IPS-11a (cell line): Measurements from ENCODE around the gene SLC15A4.

Source experiments
- H3K4me3 ChIP-seq: one replicate; pipeline ENCODE4 v1.5.1; 2013; ENCODE audit warnings: low read depth, low read length, control low read depth

The SLC15A4 gene

DNA sequence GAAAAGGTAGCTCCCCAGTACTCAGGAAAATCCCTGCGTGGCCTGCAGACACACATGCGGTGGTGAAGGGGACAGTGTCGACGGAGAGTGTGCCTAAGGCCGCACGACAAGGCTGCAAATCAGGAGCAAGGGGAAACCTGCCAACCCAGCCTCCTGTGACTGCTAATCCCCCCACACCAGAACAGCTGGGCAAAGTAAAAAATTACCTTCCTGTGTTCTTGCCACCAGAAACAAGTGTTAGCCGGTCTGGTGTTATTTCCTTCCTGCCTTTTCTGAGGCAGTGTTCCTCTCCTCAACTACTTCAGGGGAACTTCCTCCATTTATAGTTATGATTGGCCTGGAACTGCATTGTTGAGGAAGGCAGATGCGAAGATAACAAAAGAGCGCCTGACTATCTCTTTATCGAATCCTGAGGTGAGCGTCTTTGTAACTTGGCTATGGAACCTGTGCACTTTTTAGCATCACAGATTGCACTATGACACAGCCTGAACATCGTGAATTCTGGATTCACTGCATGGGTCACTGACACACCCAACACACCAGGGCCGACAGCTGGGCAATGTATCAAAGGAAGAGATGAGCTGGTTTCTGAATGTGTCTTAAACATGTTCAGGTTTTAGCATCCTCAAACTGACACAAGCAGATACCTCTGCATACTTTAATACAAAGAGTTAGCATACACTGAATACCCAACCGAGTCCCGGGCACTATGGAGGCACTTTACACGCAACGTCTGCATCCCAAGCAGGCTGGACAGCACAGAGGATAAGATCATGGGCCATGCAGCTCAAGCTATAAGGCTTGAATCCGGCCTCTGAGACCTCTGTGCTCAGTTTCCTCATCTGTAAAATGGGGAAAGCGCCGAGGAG is 28.9 kb downstream of the SLC15A4 start:
- no peak overlapping the region for H3K4me3 ChIP-seq

DNA sequence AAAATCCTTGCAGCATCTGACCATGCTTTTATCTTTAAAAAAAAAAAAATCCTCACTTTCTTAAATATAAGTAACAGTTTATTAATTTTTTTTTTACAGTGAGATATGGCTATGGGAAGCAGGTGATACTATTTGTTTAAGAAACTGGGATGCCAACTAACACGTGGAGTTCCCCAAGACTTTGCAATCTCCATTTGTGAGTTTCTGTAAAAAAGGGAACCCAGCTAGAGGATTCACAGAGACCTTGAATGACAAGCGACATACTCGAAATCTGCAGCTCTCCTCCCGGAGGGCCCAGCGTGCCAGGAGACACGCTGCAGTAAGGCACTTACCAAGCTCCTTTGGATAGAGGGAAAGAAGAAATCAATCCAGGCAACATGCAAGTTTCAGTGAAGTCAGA is 30.1 kb downstream of the SLC15A4 start:
- no peak overlapping the region for H3K4me3 ChIP-seq

DNA sequence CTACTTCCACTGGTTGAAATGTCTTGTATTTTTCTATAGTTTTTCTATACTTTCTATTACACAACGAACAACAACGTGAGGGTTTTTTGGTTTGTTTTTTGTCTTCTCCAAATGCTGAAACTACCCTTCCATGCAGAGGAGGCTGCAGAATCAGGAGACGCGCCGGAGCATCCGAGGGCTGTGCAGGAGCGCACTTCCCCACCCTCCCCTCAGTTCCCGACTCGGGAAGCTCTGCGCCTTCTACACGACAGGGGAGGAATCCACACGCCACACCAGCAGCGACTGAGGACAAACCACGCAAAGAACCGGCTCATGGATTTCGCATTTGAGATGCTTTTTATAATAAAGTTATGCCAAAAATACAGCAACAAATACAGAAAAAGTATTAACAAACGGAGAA is 30.9 kb downstream of the SLC15A4 start:
- no peak overlapping the region for H3K4me3 ChIP-seq

DNA sequence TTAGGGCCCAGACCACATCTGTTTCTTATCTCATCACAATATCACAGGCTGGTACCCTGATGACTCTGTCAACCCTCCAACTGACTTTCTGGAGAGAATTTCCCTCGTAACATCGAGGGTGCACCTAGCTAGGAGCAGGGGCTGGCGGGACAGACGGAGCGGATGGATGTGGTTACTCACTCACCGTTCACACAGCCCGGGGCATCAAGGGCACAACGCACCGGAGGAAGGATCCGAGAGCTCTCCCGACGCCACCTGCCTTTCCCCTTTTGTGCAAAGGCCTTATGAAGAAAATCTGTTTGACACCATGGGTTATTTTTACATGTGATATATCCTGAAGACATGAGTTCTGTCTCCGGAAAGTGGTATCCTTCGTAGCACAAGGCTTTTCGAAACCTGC is 31.4 kb downstream of the SLC15A4 start:
- H3K4me3 ChIP-seq: no peak overlapping the region

DNA sequence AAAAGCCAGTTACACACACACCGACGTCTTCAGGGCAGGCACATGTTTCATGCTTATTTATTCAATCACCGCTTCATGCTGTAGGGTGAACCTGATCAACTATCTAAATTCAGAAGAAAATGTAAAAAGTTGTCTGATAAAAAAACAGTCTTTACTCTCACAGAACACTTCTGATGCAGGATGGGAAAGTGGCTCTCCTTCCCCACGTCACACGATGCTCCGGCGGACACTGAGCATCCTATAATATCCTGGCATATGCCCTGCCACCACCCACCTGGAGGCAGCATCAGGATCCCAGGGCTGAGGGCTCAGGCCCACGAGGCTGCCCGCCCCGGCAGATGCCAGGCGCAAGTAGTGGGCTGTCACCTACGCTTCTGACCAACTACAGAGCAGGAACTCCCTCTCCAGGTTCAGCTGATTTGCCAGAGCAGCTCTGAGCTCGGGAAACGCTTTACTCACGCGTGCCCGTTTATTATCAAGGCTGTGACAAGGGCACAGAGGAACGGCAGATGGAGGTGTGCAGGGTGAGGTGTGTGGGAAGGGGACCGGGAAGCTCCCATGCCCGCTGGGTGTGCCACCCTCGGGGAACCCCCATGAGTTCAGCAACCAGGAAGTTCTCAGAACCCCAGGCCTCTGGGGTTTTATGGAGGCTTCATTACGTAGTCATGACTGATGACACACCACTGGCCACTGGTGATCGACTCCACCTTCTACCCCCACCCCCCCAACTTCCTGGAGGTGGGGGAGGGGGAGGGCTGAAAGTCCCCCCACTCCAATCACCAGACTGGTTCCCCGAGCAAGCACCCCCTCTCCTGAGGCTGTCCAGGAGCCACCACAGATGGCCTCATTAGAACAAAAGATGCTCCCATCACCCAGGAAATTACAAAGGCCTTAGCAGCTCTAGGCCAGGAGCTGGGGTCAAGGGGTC is 32.1 kb downstream of the SLC15A4 start:
- no peak overlapping the region for H3K4me3 ChIP-seq

DNA sequence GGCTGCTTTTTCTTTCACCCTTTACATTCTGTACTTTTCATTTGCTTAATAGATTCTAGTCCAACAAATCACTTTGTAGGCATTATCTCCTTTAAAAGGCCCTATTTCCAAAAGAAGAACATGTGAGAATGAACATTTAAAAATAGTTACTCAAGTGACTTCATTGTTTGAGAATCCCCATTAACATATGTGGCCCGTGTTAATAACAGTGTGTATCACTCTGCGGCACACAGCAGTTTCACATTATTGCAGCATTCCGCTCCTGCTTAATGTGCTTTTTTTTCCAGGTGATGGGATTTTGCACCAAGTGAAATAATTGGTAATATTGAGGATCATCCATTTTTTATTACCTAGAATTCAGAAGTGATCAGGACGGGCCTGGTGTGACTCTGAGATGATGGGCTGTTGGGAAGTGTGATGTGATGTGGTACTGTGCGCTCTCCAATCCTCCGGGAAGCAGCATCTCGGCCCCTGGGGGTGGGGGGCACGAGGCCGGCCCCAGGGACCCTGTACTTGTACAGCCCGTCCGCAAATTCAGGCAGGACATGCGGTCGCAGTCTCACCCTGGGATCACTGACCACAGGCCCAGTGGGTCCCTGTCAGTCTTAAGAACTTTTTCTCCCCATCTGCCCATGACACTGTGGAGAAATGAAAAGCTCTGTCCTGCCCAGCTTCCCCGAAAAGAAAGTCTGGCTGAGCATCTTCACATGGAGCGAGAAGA is 32.9 kb downstream of the SLC15A4 start:
- H3K4me3 ChIP-seq: no peak overlapping the region

DNA sequence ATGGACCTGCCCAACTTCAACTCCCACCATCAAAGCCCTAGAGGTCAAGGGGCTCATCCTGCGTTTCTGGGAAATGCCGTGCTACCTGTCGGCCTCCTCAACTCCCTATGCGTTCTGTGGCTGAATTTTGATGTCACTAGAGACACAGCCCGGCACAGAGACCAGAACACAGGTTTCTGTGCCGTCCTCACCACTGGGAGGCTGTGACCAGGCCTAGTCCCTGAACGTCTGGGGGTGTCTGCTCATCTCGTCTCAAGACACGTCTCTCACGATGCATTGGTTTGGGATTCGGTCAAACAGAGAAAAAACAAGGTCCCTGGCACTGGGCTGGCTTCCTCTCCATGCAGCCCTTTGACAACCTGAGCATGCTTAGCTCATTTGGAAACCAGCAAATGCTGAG is 33.5 kb downstream of the SLC15A4 start:
- H3K4me3 ChIP-seq: no peak overlapping the region

DNA sequence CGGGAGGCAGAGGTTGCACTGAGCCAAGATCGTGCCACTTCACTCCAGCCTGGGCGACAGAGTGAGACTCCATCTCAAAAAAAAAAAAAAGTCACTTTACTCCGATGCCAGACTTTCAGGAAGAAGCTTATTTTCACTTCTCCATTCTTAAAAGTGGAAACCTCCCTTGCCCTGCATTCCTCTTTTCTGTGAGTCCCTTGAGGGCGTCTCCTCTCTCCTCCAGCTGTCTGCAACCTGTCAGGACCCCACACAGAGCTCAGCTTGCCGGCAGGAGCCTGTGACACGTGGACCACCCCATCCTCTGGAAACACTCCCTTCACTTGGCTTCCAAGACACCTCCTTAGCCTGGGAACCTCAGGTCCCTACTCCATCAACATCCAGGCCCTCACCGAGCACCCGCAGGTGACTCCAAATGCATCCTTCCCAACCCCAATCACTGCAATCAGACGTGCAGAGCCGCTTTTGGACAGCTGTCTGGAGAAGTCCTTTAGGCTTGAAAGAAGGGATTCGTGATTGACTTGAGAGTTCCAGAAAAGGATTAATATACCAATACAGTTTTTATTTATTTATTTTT is 34.3 kb downstream of the SLC15A4 start:
- H3K4me3 ChIP-seq: no peak overlapping the region

DNA sequence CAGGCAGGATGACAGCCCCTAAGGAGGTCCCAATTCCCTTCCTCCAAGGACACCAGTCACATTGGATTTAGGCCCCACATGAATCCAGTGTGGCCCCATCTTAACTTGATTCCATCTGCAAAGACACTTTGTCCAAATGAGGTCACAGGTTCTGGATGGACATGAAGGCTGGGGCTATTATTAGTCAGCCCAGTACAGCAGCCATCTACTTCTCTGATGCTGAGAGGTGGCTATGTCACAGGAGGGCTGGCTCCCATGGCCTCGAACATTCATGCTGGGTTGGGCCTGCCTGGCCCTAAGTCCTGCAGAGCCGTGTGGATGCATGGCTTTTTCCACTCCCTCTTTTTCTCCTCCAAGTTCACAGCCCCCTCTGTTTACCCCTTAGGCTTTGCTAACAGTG is 35.9 kb downstream of the SLC15A4 start:
- no peak overlapping the region for H3K4me3 ChIP-seq

DNA sequence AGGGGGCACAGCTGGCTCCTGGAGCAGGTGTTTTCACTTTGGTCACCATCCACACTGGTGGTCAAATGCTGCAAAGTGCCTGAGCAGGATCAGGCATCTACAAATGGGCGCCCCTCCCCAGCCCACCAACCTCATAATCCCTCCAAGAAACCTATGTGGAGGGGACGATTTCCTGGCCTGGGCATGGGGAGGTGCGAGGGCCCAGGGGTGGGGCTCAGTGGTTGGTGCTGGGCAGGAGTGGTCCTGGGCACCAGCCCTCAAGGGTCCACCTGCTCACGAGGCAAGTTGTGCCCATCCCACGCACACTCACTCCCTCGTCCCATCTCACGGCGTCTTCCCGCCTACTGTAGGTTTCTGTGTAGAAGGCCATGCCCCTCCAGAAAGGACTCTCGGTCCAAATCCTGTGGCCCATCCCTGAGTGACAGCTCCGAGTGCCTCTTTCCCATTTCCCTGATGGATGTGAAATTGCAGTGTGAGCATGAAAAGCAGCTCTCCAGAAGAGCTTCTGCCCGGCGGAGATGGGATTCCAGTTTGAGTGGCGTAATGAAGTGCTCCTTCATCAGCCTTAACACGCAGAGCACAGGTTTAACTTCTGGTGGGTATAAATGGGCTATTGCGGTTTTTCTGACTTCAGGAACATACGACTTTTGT is 36.9 kb downstream of the SLC15A4 start:
- H3K4me3 ChIP-seq: no peak overlapping the region

DNA sequence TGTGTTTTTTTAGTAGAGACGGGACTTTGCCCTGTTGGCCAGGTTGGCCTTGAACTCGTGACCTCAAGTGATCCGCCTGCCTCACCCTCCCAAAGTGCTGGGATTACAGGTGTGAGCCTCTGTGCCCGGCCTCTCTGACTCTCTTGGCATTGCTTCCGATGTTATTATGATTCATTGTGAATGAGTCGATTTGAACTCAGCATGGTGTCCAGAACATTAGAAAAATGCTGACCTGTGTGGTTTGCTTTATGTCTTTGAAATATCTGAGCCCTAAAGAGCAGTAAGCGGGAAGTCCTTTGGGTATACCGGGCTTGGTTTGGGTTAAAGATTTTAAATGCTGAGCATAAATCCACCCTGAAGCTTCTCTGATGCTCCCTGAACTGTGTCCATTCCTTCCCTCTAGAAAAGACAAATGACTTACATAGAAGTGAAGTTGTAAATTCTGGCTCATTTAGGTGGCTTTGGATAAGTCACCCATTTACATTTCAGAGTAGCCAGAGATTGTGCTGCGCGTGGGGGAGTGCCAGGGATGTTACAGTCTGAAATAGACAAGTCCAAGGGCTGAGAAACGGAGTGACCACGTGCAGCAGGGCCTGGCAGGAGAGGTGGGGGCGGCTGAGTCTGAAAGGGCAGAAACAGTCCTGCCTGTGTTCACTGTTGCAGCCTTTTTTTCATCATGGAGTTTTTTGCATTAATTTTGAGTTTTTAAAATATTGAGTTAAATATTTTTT is 39.6 kb downstream of the SLC15A4 start:
- no peak overlapping the region for H3K4me3 ChIP-seq

DNA sequence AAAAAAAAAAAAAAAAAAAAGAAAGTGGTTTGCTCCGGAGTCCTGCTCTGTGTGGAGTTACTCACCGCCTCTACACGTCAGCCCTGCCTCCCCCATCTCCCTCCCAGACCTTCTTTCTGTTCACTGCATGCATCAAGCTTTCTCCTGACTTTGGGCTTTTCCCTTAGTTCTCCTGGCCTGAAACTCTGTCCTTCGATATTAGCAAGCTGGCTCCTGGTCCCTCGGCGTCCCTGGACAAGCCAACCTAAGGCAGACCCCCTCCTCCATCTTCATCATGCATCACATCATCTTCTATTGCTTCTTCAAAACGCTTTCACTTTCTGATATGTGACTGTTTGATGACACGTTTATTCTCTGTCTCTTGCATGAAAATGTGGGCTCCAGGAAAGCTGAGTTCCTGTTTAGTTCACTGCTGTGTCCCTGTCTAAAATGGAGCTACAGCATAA is 40.6 kb downstream of the SLC15A4 start:
- no peak overlapping the region for H3K4me3 ChIP-seq

DNA sequence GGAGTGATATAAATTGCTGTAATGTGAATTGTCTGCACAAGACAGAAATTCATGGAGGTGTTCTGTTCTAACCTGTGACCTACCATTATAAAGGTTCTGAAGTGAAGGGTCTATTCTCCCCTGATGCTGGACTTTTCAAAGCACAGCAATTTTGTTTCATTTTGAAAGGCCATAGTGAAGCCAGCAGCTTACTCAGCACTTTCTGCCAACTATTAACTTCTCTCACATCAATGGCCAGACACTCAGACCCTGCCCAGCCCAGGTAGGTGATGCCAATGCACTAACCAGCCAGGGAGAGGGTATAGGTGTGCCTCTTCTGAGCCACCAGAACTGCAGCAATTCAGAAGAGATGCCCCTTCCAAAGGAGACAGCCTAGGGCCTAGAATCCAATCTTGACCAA is 43.9 kb downstream of the SLC15A4 start:
- no peak overlapping the region for H3K4me3 ChIP-seq

DNA sequence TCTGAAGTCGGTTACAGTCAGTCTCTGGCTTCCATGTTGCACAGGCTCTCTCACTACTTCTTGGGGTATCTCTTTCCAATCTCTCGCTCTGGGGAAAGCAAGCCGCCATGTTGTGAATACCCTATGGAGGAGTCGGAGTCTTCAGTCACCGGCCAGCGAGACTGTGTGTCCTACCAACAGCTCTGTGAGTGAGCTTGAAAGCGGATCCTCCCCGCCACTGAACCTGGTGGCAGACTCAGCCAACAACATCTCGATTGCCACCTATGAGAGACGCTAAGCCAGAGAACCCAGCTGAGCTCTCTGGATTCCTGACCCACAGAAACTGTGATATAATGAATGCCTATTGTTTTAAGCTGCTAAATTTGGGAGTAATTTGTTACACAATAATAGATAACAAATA is 51.5 kb downstream of the SLC15A4 start:
- no peak overlapping the region for H3K4me3 ChIP-seq

DNA sequence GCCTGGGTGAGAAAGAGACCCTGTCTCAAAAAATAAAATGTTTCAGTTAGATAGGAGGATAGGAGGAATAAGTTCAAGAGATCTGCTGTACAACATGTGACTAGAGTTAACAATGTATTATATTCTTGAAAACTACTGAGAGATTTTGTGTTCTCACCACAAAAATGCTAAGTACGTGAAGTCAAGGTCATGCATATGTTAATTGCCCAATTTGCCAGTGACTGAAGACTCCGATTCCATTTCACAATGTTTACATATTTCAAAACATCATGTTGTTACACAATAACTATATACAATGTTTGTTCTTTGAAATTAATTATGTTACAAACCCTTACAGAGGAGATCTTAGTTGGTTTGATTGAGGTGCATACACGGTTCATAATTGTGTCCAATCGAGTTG is 52.1 kb downstream of the SLC15A4 start:
- H3K4me3 ChIP-seq: no peak overlapping the region

DNA sequence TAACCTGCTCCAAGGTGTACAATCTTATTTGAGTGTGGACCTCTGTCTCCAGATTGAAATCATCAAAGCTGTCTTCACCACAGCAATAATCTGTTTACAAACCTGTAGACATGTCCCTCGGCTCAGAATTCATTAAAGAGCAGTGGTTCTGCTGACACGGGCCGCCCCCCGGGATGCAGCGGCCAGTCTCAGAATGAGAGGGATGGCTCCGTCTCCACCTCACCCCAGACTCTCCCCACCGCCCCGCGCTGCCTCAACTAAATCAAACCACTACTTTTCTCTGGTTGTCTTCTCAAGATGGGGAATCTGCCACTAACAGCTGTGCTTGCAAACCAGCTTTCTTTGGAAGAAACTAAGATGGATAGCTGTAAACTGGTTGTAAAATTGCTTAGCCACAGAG is 56.2 kb downstream of the SLC15A4 start:
- no peak overlapping the region for H3K4me3 ChIP-seq

DNA sequence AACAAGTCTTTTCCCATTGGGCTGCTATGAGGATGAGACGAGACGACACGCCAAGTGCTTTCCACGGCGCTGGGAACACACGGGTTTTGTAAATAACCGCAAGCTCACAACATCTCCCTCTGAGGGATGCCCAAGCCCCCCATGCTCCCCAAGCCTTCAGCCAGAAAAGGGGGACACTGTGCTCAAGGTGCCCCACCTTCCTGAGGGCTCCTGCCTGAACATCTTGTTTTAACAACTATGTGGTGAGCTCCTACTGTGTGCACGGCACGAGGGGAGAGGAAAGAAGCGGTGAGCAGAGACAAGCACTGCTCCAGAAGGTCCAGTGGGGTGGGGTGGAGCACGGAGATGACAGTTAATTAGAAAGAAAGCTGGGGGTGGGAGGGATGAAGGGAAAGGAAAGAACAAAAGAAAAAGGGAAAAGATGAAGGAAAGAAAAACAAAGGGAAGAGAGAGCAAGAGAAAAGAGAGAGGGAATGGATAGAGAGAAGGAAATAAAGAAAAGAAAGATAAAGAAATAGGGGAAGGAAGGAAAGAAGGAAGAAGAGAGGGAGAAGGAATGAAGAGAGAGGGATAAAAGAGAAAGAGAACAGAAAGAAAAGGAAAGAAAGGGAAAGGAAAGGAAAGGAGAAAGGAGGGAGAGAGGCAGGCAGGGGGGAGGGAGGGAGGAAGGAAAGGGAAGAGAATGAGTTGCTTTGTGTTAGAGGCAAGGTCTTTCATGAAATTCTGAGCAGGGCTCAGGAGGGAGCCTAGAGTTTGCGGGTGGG is 56.8 kb downstream of the SLC15A4 start:
- H3K4me3 ChIP-seq: no peak overlapping the region

DNA sequence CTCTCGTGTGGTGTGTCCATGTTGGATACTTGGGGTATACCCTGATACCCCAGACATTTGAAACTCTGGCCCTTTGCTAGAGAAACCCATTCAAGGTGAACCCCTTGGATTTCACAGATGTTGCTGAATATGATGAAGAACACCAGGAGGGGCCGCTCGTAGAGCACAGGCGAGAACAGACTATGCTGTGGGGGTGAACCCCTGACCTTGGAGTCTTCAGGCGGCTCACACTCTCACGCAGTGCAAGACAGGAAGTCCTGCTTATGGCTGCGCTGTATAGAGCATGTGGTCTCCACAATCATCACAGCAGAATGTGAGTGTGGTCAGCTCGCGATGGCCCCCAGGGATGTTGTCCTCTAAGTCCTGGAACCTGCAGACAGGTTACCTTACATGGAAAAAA is 60.4 kb downstream of the SLC15A4 start:
- no peak overlapping the region for H3K4me3 ChIP-seq

DNA sequence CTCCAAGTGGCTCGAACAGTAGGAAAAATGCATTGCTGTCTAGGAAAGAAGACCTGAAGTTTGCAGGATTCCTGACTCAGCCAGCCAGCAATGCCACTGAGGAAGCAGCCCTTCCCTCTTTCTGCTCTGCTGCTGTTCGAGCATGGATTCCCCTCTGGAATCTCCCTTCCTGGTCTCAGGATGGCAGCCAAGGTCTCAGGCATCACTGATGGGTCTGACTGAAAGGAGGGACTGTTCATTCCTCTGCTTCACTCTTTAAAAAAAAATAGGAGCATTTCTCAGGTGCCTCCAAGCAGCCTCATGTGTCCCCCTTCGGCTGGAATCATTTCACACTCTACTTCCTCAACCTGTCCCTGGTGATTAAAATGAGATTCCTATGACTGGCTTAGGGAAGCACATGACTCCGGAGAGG is 62.4 kb downstream of the SLC15A4 start:
- H3K4me3 ChIP-seq: no peak overlapping the region
